NCI-H69 (cell line): ENCODE measurements around the gene MTFP1.
"Not testable (repeated sequence)": the region's sequence is repeated elsewhere in the genome, so short reads cannot be mapped to it uniquely, and the experiment has no call there.

Experiments
- DNase-seq: peaks from one replicate; lab custom pipeline; 2025; lab: John Stamatoyannopoulos, UW

MTFP1 gene

GRCh38 chr22:30425616-30426387 lies at the start of gene MTFP1:
TSS of gene MTFP1 (plus strand) at chr22:30425768. CDS start at chr22:30425880, 112 bp downstream.
- DNase-seq, result peak; percentile 83

- no peak for DNase-seq
Measured at GRCh38 chr22:30380011-30380410, 45.6 kb upstream of the MTFP1 start.

DNA sequence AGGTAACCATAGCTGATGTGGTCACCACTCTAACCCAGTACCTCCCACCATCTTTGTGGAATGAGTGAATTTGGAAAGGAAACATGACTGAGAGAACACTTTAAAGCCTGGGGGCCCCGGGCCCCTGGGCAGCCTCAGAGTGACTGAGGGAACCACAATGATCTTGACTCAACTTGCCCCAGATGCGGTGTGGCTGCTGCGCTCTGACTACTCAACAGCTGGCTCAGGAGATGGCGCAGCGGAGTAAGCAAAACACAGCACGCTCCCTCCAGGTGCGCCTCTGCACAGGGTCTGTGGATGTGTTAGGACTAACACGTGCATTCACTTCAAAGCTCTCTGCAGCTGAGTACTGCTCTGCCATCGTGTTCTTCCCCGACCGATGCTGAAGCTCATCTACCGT lies 44.3 kb upstream of the MTFP1 start:
- DNase-seq, result no peak

DNA sequence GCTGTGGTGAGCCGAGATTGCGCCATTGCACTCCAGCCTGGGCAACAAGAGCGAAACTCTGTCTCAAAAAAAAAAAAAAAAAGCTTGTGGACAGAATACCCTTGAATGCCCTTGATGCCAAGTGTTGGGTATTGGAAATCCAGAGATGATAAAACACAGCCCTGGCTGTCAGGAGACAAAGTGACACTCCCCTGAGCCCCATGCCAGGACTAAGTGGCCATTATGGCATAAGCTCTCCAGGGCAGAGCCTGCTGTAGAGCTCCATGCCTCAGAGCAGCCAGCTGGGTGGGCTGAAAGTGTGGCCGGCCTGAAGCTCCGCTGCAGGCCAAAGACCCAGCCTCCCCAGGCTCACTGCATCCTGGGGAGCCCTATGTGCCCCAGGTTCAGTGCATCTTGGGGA lies 43.2 kb upstream of the MTFP1 start:
- no peak for DNase-seq

DNA sequence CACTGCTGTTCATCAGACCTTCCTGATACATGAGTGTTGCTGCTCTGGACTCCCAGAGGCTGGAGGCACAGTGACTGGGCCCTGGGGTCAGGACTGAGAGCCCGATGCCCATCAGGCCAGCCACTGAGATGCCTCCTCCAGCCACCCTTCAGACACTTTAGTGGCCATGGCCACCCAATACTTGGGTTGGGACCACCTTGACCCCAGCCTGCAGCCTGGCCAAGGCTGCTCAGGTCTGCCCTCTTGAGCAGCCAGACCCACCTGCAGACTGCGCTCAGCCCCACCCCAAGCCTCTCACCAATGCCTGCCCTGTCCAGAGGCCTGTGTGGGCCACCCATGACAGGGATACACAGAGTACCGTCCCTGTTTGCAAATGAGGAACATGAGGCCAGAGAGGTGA lies 42.5 kb upstream of the MTFP1 start:
- DNase-seq, result no peak

DNA sequence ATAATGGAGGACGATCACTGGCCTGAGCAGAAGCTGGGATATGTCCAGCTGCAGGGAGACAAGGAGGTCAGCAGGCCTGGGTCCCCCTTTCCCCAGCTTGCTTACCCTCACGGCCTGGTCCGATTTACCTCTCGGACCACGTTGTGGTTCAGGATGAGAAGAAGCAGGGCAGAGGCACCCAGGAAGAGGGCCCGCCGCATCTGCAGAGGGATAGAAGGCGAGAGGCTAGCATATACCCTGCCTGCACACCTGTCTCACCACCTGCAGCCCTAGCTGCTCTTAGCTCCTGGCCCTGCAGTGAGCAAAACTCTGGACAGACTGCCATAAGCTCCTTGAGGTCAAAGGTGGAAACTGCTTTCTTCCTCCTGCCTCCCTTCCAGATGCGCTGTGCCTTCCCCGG lies 39.6 kb upstream of the MTFP1 start:
- DNase-seq, result no peak

DNA sequence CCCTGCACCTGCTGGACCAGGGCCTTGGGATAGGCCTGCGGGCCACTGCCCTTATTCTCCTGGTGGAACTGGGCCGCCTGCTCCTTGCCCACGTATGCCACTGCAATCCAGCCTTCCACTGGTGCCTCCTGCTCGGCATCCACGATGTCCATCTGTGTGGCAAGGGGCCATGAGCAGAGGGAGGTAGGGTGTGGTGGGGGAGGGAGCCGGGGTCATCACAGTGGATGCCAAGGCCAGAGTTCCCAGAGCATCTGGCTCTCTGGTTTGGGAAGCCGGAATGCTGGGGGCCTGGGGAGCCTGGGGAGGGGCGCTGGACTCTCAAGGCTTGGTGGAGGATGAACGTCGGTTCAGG lies 39.0 kb upstream of the MTFP1 start:
- no peak for DNase-seq

GRCh38 chr22:30386960-30387827 lies 38.4 kb upstream of the MTFP1 start, which contains the start of gene RNF215:
TSS of gene RNF215 (minus strand) at chr22:30387411. CDS start at chr22:30387313, 98 bp downstream.
- peak; percentile 89 for DNase-seq

- peak; percentile 68 for DNase-seq
Measured at GRCh38 chr22:30390974-30391691, 34.4 kb upstream of the MTFP1 start.

- DNase-seq, result no peak
Measured at GRCh38 chr22:30392661-30393321, 32.8 kb upstream of the MTFP1 start.

DNA sequence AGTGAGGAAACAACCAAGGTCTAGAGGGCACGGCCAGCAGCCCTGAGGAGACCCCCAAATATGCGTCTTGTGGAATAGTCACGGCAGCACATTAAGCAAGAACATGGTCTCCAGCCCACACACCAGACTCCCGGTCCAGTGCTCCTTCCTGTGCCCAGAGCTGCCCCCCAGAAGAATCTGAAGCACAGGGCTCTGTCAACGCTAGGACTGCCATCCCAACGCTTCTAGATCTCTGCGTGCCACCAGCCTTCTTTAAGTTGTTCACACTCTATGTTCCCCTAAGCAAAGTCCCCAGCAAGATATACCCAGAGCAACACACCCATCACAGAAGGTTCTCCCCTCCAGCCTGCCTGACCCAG lies 32.3 kb upstream of the MTFP1 start:
- no peak for DNase-seq

DNA sequence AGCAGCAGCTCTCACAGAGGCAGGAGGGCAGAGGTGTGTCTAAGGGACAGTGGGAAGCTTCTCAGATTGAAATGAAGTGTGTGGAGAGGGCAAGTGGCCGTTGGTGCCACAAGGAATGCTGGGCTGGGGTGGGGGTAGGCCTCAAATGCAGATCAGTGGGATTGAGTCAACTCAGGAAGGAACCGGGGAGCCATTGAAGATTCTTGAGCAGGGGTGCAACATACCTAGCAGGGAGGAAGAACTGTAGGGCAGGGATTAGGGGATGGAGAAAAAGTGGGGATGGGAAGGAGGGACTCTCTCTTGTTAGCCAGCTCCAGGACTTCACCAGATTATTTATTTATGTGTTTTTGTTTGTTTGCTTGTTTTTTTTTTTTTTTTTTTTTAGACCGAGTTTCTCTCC lies 31.7 kb upstream of the MTFP1 start:
- DNase-seq, result no peak

DNA sequence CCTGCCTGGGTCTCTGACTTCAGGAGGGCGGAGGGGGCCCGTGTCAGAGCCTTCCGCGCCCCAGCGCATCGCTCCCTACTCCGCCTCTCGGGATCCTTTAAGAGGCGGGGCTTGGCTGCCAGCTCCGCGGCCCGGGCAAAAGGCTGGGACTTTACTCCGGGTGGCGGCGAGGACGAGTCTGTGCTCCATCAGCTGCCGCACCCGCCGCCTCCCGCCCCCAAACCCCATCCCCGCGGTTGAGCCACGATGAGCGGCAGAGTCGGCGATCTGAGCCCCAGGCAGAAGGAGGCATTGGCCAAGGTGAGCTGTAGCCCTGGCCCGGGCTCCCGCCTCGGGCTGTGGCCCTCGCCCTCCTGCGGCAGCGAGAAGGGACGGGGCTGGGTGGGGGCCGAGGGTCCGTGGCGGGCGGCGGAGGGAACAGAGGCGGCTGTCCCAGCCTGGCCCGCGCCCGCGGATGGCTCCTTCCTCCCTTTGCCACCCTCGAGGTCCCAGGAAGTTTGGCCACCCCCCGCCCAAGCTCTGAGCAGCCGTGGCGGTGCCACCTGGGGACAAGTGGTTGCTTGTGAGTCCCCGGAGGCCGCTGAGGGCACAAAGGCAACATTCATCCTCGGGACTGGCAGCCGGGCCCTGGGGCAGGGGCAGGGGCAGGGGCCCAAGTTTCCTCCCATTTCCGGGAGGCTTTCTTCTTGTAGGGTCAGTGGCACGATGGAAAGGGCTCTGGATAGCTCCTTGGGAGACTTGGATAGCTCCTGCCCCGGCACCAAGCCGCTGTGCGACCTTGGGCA lies 28.5 kb upstream of the MTFP1 start, which contains the start of gene SEC14L2:
SEC14L2 (plus strand) TSS at position 148 of the 785 bp plus-strand sequence; CDS start at position 247, 99 bp downstream.
- DNase-seq, result peak; percentile 67

GRCh38 chr22:30397656-30398635 lies 27.6 kb upstream of the MTFP1 start:
- DNase-seq, result no peak

GRCh38 chr22:30398685-30399680 lies 26.6 kb upstream of the MTFP1 start:
- DNase-seq, result no peak

- DNase-seq, result no peak
Measured at GRCh38 chr22:30399718-30400117, 25.9 kb upstream of the MTFP1 start.

DNA sequence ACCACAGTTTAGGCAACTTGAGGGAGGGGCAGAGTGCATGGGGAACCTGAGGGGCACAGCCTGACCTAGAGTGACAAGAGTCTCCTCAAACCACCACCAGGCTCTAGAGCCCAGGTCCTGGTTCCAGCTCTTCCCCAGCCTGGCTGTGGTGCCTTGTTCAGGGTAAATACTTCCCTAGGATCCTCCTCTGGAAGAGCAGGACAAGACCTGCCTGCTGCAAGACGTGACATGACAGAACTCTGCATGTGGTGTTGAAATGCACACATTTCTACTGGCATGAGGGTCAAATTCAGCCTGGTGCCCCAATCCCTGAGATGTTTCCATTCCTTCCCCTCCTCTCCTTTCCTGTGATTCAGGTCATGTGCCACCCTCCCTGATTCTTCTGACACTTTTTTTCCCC lies 25.4 kb upstream of the MTFP1 start:
- DNase-seq, result no peak

DNA sequence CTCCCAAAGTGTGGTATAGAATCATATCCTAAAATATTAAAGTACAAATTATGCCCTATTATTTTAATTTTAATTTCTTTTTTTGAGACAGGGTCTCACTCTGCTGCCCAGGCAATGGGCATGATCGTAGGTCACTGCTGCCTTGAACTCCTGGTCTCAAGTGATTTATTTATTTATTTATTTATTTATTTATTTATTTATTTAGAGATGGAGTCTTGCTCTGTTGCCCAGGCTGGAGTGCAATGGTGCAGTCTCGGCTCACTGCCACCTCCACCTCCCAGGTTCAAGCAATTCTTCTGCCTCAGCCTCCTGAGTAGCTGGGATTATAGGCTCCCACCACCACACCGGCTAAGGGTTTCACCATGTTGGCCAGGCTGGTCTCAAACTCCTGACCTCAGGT lies 24.5 kb upstream of the MTFP1 start:
- not testable (repeated sequence) for DNase-seq
